ENCODE results near the gene LGI4.

LGI4 gene

GRCh38 chr19:35136231-35136630 is 1.4 kb upstream of the LGI4 start:
- H3K4me2 ChIP-seq (ENCODE audit: low read length), result no peak overlapping the region
- H3K9me3 ChIP-seq (ENCODE audit: control insufficient read depth, insufficient read depth, low read length), result no peaks in the 10 kb centered on the region
- H3K27ac ChIP-seq (ENCODE audit: low read depth, low read length), result no peak overlapping the region
- H3K4me3 ChIP-seq (ENCODE audit: low read length), result no peak overlapping the region
- no peaks in the 10 kb centered on the region for H3K9me2 ChIP-seq (replicated peaks; ENCODE audit: control insufficient read depth, low read length)
- peaks cover 12% of the 10 kb centered on the region for H3K4me1 ChIP-seq (ENCODE audit: control insufficient read depth, low read length)
- H3K79me2 ChIP-seq (ENCODE audit: control insufficient read depth, low read length), result no peaks in the 10 kb centered on the region
- TF ChIP-seq EZH2phosphoT487 (IDR thresholded peaks at IDR 0.05; ENCODE audit: borderline replicate concordance, low read length) (no peak), CTCF (IDR thresholded peaks at IDR 0.05; ENCODE audit: low read depth, low read length, poor library complexity, severe bottlenecking) (no peak)
- H3F3A ChIP-seq (ENCODE audit: control insufficient read depth, insufficient read depth), result no peaks in the 10 kb centered on the region
- H4K20me1 ChIP-seq (ENCODE audit: control insufficient read depth, insufficient read depth, low read depth, low read length), result no peaks in the 10 kb centered on the region
- H3K36me3 ChIP-seq (ENCODE audit: control insufficient read depth, low read length), result no peaks in the 10 kb centered on the region
- H3K27me3 ChIP-seq (ENCODE audit: control insufficient read depth, low read length), result peaks cover 14% of the 10 kb centered on the region

GRCh38 chr19:35135389-35135909 is 590 bp upstream of the LGI4 start:
- Histone ChIP-seq H3F3A (ENCODE audit: control insufficient read depth, insufficient read depth) (no peaks in the 10 kb centered on the region), H3K4me3 (ENCODE audit: low read length) (no peak overlapping the region), H3K9me2 (replicated peaks; ENCODE audit: control insufficient read depth, low read length) (no peaks in the 10 kb centered on the region), H3K79me2 (ENCODE audit: control insufficient read depth, low read length) (no peaks in the 10 kb centered on the region), H3K36me3 (ENCODE audit: control insufficient read depth, low read length) (no peaks in the 10 kb centered on the region), H3K27ac (ENCODE audit: low read depth, low read length) (no peak overlapping the region), H3K27me3 (ENCODE audit: control insufficient read depth, low read length) (peaks cover 14% of the 10 kb centered on the region), H4K20me1 (ENCODE audit: control insufficient read depth, insufficient read depth, low read depth, low read length) (no peaks in the 10 kb centered on the region), H3K9me3 (ENCODE audit: control insufficient read depth, insufficient read depth, low read length) (no peaks in the 10 kb centered on the region), H3K4me2 (ENCODE audit: low read length) (no peak overlapping the region), H3K4me1 (ENCODE audit: control insufficient read depth, low read length) (peaks cover 6% of the 10 kb centered on the region; the same call in 1 of the 2 replicates)
- TF ChIP-seq CTCF (IDR thresholded peaks at IDR 0.05; ENCODE audit: low read depth, low read length, poor library complexity, severe bottlenecking) (peak; percentile 90), EZH2phosphoT487 (IDR thresholded peaks at IDR 0.05; ENCODE audit: borderline replicate concordance, low read length) (no peak)

- no peak overlapping the region for H3K4me2 ChIP-seq (ENCODE audit: low read length)
- no peak overlapping the region for H3K27ac ChIP-seq (ENCODE audit: low read depth, low read length)
- H3K9me3 ChIP-seq (ENCODE audit: control insufficient read depth, insufficient read depth, low read length), result no peaks in the 10 kb centered on the region
- no peaks in the 10 kb centered on the region for H3F3A ChIP-seq (ENCODE audit: control insufficient read depth, insufficient read depth)
- H3K36me3 ChIP-seq (ENCODE audit: control insufficient read depth, low read length), result no peaks in the 10 kb centered on the region
- H3K79me2 ChIP-seq (ENCODE audit: control insufficient read depth, low read length), result no peaks in the 10 kb centered on the region
- peaks cover 5% of the 10 kb centered on the region; the same call in 1 of the 2 replicates for H3K4me1 ChIP-seq (ENCODE audit: control insufficient read depth, low read length)
- no peaks in the 10 kb centered on the region for H4K20me1 ChIP-seq (ENCODE audit: control insufficient read depth, insufficient read depth, low read depth, low read length)
- TF ChIP-seq CTCF (IDR thresholded peaks at IDR 0.05; ENCODE audit: low read depth, low read length, poor library complexity, severe bottlenecking), result no peak
- no peak for TF ChIP-seq EZH2phosphoT487 (IDR thresholded peaks at IDR 0.05; ENCODE audit: borderline replicate concordance, low read length)
- peaks cover 14% of the 10 kb centered on the region for H3K27me3 ChIP-seq (ENCODE audit: control insufficient read depth, low read length)
- no peaks in the 10 kb centered on the region for H3K9me2 ChIP-seq (replicated peaks; ENCODE audit: control insufficient read depth, low read length)
- H3K4me3 ChIP-seq (ENCODE audit: low read length), result no peak overlapping the region
Observed at GRCh38 chr19:35133826-35134225, 1.0 kb downstream of the LGI4 start.

All from DOHH2 (cell line).